NOMO-1 (cell line): ENCODE measurements around the gene TMEM182.

Experiments used
- DNase-seq, 2 experiments: peaks; one replicate each; lab custom pipeline; 2025; ENCODE audit not compliant: unreplicated experiment in 2 of 2; lab: John Stamatoyannopoulos, UW

The TMEM182 gene

DNA sequence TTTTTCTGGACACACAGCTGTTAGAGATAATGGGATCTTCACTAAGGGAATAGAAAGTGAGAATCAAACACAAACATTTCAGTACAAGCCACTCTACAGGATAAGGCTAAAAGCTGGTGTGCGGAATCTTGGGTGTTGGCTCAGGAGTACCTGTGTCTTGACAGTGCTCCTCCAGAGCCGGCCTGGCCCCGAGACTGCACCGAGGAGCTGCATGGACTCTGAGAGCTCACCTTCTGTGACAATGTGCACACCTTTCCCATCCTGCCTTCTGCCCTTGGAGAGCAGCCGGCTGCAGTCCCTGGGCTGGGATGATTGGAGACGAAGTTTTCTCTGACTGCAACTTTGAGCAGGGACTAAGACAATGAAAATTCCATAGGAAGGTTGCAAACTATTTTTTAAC, 89.1 kb downstream of the TMEM182 start:
- no peak for DNase-seq

GRCh38 chr2:102852867-102853266, 91.0 kb downstream of the TMEM182 start:
- no peak for DNase-seq
